HG03432 (cell line): ENCODE results near the gene DIPK1A.
"Not testable (repeated sequence)": the region's sequence is repeated elsewhere in the genome, so short reads cannot be mapped to it uniquely, and the experiment has no call there.

Experiments
- ATAC-seq: cut with Tn5 transposase; IDR thresholded peaks from one replicate; pipeline ENCODE4 v1.9.1; 2021; ENCODE audit warnings: mild to moderate bottlenecking, moderate library complexity; ENCODE audit not compliant: unreplicated experiment

Gene DIPK1A

GRCh38 chr1:92921031-92922023 lies 39.9 kb downstream of the DIPK1A start:
- no peak for ATAC-seq

- no peak for ATAC-seq
Observed at GRCh38 chr1:92916899-92917298, 44.4 kb downstream of the DIPK1A start.

GRCh38 chr1:92915547-92915946 lies 45.7 kb downstream of the DIPK1A start:
- ATAC-seq = no peak

- ATAC-seq = no peak
Observed at GRCh38 chr1:92913093-92913819, 48.0 kb downstream of the DIPK1A start.

DNA sequence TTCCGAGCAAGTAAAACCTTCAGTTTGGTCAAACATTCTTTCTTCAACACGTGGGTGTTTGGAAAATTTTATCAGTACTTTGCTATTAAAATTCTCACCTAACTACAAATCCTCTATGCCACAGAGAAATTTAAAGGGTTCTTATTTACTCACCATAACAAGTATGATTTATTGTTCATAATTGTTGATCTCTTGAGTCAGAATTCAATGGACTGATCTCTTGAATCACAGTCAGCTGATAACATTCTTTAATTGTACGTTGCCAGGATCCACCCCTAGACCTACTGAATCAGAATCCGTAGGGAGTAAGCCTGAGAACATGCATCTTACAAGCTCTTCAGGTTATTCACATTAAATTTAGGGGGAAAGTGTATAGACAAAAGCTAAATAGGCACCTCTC lies 51.2 kb downstream of the DIPK1A start:
- no peak for ATAC-seq

DNA sequence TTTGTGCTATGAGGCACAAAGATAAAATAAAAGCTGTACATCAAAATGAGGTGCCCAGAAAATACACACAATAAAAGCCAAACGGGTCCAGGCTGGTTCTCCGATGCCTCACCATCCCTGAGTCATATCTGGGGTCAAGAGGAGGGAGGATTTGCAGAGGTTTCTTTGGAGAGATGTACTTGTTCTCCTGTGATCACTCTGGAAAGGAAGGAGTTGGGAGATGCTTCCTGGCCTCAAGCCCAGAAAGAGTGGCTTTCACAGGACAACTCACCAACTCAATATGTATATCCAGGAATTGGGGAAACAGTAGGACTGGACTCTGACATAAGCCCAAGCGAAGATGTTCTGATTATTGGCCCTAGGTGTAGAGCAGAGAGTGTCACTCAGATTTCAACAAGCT lies 51.9 kb downstream of the DIPK1A start:
- ATAC-seq = no peak

- ATAC-seq = no peak
Observed at GRCh38 chr1:92907949-92908684, 53.1 kb downstream of the DIPK1A start.

DNA sequence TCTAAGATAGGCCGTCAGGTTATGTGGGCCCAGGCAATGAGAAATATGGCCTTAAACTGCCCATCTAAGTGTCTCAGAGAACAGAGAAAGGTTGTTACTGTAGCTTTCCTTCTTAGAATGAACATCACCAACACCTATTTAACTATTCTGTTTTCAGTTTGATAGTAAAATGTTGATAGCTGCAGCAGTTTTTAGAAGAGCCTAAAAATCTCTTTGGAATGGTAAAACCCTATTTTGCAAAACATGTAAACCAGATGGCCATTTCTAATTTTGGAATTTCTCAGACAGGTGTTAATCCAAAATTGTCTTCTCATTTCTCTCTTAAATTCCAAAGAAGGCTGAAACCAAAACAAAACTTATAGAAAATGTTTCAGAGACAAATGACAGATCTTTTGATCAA lies 57.5 kb downstream of the DIPK1A start:
- no peak for ATAC-seq

DNA sequence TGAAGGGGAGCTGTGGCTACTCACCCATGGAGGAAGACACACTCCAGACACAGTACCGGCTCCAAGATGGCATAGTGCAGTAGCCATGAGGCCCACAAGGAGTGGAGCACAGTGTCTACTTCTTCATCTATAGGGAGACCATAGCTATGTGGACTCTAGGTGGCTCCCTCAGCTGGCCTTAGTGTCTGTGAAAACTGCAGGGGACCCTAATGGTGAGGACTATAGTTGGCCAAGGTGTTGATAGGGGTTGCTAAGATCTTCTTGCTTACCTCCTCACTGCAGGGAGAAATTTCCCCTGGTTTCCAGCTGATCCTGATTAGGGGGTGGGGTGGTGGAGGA lies 58.9 kb downstream of the DIPK1A start:
- no peak for ATAC-seq

DNA sequence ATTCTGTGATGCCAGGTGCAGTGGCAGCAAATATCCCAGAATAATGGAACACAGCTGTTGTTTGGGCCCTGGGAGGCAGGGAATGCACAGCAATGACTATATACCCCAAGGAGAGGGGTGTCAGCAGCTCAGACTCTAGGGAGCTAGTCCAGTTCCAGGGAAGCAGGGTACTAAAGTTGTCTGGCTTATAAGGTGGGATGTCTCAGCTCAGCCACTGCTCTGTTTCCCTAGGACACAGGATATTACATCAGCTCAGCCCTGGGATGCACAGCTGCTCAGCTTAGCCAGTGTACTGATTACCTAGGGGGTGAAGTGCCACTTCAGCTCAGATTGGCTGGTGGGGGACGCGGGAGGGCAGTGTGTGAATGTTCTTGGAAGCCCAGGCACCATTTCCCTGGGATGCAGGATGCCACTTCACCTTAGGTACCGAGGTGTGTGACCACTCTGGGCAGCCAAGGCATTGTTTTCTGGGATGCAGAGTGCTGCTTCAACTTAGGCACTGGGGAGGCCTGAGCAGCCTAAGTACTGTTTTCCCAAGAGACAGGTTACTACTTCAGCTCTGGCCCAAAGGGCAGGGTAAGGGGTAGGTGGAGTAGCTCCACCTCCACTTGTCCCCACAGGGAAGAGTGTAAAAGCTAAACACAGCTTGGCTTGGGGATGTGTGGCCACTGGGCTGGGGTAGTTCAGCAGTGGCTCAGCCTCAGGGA lies 59.4 kb downstream of the DIPK1A start:
- ATAC-seq = no peak

GRCh38 chr1:92901126-92901525 lies 60.1 kb downstream of the DIPK1A start:
- ATAC-seq = no peak

GRCh38 chr1:92900539-92900938 lies 60.7 kb downstream of the DIPK1A start:
- no peak for ATAC-seq

DNA sequence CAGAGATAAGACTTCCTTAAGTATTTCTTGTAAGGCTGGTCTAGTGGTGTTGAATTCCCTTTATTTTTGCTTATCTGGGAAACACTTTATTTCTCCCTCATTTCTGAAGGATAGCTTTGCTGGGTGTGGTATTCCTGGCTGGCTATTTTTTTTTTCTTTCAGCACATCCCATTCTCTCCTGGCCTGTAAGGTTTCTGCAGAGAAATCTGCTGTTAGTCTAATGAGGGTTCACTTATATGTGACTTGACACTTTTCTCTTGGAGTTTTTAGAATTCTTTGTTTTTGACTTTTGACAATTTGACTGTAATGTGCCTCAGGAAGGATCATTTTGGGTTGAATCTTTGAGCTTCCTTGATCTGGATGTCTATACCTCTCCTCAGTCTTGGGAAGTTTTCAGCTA lies 61.5 kb downstream of the DIPK1A start:
- ATAC-seq = no peak

DNA sequence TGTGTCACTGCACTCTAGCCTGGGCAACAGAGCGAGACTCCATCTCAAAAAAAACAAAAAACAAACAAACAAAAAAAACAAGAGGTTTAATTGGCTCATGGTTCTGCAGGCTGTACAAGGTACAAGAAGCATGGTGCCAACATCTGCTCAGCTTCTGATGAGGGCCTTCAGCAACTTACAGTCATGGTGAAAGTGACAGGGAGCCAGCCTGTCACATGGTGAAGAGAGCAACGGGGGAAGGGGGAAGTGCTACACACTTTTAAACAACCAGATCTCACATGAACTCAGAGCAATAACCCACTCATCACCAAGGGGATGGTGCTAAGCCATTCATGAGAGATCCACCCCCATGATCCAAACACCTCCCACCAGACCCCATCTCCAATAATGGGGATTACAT lies 63.2 kb downstream of the DIPK1A start:
- not testable (repeated sequence) for ATAC-seq

GRCh38 chr1:92887465-92887864 lies 73.8 kb downstream of the DIPK1A start:
- no peak for ATAC-seq

DNA sequence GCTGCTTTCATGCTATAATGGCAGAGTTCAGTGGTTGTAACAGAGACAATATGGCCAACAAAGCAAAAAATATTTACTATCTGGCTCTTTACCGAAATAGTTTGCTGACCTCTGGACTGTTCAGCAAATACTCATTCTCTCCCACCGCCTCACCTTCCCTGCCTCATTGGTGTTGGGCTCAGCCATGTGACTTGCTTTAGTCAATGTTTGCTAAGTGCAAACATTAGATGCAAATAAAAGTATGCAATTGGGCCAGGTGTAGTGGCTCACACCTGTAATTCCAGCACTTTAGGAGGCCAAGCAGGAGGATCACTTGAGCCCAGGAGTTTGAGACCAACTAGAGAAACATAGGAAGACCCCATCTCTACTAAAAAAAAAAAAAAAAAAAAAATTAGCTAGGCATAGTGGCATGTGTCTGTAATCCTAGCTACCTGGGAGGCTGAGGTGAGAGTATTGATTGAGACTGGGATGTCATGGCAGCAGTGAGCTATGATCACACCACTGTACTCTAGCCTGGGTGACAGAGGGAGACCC lies 74.3 kb downstream of the DIPK1A start:
- no peak for ATAC-seq

DNA sequence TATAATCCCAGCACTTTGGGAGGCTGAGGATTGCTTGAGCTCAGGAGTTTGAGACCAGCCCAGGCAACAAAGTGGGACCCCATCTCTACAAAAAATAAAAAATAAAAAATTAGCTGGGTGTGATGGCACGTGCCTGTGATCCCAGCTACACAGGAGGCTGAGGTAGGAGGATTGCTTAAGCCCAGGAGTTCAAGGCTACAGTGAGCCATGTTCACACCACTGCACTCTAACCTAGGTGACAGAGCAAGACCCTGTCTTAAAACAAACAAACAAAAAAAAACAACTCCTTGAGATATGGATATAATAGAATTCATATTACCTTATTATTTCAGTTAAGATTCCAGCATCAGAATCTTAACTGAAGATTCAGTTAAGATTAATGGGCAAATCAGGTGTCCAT lies 77.1 kb downstream of the DIPK1A start:
- no peak for ATAC-seq

GRCh38 chr1:92883297-92883696 lies 78.0 kb downstream of the DIPK1A start:
- ATAC-seq = no peak

DNA sequence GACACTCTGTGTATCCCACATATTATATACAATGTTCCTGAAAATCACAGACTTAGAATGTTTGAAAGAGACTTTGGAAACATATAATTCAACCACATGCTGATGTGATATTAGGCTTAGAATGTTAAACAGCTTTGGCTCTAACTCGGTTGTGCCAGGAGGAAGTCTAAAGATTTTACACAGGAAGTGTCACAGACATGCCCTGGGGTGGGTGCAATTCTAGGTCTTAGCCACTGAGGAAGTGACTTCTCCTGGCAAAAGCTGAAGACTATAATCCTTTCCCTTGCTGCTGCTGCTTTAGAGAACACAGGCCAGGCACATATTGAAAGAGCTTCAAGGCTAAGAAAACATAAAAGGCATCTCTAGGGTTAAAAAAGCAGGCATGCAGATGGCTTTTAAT lies 78.4 kb downstream of the DIPK1A start:
- no peak for ATAC-seq

GRCh38 chr1:92881391-92881790 lies 79.9 kb downstream of the DIPK1A start:
- ATAC-seq = no peak
